Hepatocyte (in vitro differentiated cells): ENCODE results near the gene CMSS1. TPM values are rescaled to one million over a fixed set of nuclear protein-coding genes. Genes with fewer than 3 reads are reported as not detected.

Source experiments
- DNase-seq: peaks from one replicate; pipeline ENCODE4 v3.0.0-alpha.2; 2016; ENCODE audit warnings: low spot score
- H2AFZ ChIP-seq: fragments of 200-600 bp; sonication (generic); 2 replicates; pipeline ENCODE4 v1.6.0; 2016; ENCODE audit warnings: antibody characterized with exemption, mild to moderate bottlenecking
- H3K27ac ChIP-seq: fragments of 200-600 bp; sonication (generic); 2 replicates; pipeline ENCODE4 v1.5.1; 2016; ENCODE audit warnings: mild to moderate bottlenecking
- H3K27me3 ChIP-seq: fragments of 200-600 bp; sonication (generic); 2 replicates; pipeline ENCODE4 v1.6.1; 2016
- H3K36me3 ChIP-seq: fragments of 200-600 bp; sonication (generic); replicated peaks from 2 replicates; pipeline ENCODE4 v1.5.1; 2016; ENCODE audit warnings: low read depth; ENCODE audit not compliant: insufficient read depth
- H3K4me1 ChIP-seq: fragments of 200-600 bp; sonication (generic); 2 replicates; pipeline ENCODE4 v1.5.1; 2016; ENCODE audit warnings: mild to moderate bottlenecking, moderate library complexity; ENCODE audit not compliant: insufficient read depth
- H3K4me2 ChIP-seq: fragments of 200-600 bp; sonication (generic); 2 replicates; pipeline ENCODE4 v1.6.0; 2016
- H3K4me3 ChIP-seq: fragments of 200-600 bp; sonication (generic); 2 replicates; pipeline ENCODE4 v1.5.1; 2016; ENCODE audit warnings: mild to moderate bottlenecking
- H3K79me2 ChIP-seq: fragments of 200-600 bp; sonication (generic); 2 replicates; pipeline ENCODE4 v1.6.0; 2017; ENCODE audit warnings: mild to moderate bottlenecking
- H3K9me2 ChIP-seq: fragments of 200-600 bp; sonication (generic); replicated peaks from 2 replicates; pipeline ENCODE4 v1.6.0; 2017; ENCODE audit warnings: mild to moderate bottlenecking; ENCODE audit not compliant: insufficient read depth
- H3K9me3 ChIP-seq: fragments of 200-600 bp; sonication (generic); 2 replicates; pipeline ENCODE4 v1.5.1; 2016; ENCODE audit warnings: low read depth, mild to moderate bottlenecking
- H4K20me1 ChIP-seq: fragments of 200-600 bp; sonication (generic); 2 replicates; pipeline ENCODE4 v1.6.0; 2016; ENCODE audit warnings: mild to moderate bottlenecking; ENCODE audit not compliant: insufficient read depth, poor library complexity, severe bottlenecking
- EZH2 ChIP-seq: fragments of 200-600 bp; sonication (generic); IDR thresholded peaks from 2 replicates; pipeline ENCODE4 v1.6.1; 2016; ENCODE audit warnings: antibody characterized with exemption, mild to moderate bottlenecking, borderline replicate concordance
- EZH2phosphoT487 ChIP-seq: fragments of 200-600 bp; sonication (generic); IDR thresholded peaks from one replicate; pipeline ENCODE4 v1.6.1; 2018; ENCODE audit warnings: antibody characterized with exemption, mild to moderate bottlenecking, low read depth, moderate library complexity; ENCODE audit not compliant: unreplicated experiment, severe bottlenecking
- WGBS: methylation state at CpG from one replicate; pipeline ENCODE4 v1.1.6; 2016; ENCODE audit warnings: low lambda C conversion rate; ENCODE audit errors: missing lambda C conversion rate; 5-methylcytosine and 5-hydroxymethylcytosine counted together
- polyA plus RNA-seq: library from polyadenylated mRNA; unstranded; fragments of >200 nt; fragmentation: Nextera tagmentation; extraction: Ambion mirVana; gene quantifications from 2 replicates; pipeline ENCODE4 v1.2.1, GENCODE V29; 2016
- total RNA-seq: library from RNA; depleted of rRNA; stranded (reverse); fragments of >200 nt; gene quantifications from 2 replicates; pipeline ENCODE4 v1.2.3, GENCODE V29; 2014
- TF ChIP-seq, protein P1 (sequence below): fragments of 200-600 bp; sonication (generic); IDR thresholded peaks from 2 replicates; pipeline ENCODE4 v1.5.1; 2016; ENCODE audit warnings: antibody characterized with exemption, mild to moderate bottlenecking; ENCODE audit not compliant: poor library complexity

CMSS1 gene
- total and polyA plus RNA-seq, 2 experiments from 2014 or later = 11.8 to 17.0 TPM

DNA sequence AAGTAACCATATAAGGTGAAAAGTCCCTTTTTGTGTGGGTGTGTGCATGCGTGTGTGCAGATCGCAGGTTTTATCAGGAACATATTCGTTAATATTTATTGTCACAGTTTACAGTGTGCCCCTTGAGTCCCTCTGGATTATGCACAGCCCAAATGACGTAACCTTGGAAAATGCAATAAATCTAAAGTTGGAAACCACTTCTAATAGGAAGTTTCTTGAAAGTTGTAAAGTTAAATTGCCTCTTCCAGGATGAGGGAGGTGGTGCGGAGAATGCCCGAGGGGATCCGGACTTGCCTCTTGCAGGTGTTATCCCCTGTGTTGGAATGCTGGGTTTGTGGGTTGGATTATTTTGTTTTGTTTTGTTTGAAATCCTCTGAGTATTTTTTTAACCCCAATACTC, 143.3 kb downstream of the CMSS1 start:
- TF ChIP-seq EZH2 (no peak), EZH2phosphoT487 (no peak)
- TF ChIP-seq, protein P1, sequence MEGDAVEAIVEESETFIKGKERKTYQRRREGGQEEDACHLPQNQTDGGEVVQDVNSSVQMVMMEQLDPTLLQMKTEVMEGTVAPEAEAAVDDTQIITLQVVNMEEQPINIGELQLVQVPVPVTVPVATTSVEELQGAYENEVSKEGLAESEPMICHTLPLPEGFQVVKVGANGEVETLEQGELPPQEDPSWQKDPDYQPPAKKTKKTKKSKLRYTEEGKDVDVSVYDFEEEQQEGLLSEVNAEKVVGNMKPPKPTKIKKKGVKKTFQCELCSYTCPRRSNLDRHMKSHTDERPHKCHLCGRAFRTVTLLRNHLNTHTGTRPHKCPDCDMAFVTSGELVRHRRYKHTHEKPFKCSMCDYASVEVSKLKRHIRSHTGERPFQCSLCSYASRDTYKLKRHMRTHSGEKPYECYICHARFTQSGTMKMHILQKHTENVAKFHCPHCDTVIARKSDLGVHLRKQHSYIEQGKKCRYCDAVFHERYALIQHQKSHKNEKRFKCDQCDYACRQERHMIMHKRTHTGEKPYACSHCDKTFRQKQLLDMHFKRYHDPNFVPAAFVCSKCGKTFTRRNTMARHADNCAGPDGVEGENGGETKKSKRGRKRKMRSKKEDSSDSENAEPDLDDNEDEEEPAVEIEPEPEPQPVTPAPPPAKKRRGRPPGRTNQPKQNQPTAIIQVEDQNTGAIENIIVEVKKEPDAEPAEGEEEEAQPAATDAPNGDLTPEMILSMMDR = no peak
- Histone ChIP-seq H3K27ac (peak overlapping the region; percentile 73), H3K36me3 (no peaks in the 10 kb centered on the region), H3K27me3 (no peaks in the 10 kb centered on the region), H3K4me2 (no peak overlapping the region), H3K4me3 (no peak overlapping the region), H2AFZ (no peak overlapping the region), H3K79me2 (no peaks in the 10 kb centered on the region), H3K9me3 (no peaks in the 10 kb centered on the region), H3K4me1 (no peaks in the 10 kb centered on the region), H3K9me2 (no peaks in the 10 kb centered on the region), H4K20me1 (no peaks in the 10 kb centered on the region)
- WGBS = 42% methylated on average over 7 of the region's 7 CpGs
- peak; percentile 58 for DNase-seq

DNA sequence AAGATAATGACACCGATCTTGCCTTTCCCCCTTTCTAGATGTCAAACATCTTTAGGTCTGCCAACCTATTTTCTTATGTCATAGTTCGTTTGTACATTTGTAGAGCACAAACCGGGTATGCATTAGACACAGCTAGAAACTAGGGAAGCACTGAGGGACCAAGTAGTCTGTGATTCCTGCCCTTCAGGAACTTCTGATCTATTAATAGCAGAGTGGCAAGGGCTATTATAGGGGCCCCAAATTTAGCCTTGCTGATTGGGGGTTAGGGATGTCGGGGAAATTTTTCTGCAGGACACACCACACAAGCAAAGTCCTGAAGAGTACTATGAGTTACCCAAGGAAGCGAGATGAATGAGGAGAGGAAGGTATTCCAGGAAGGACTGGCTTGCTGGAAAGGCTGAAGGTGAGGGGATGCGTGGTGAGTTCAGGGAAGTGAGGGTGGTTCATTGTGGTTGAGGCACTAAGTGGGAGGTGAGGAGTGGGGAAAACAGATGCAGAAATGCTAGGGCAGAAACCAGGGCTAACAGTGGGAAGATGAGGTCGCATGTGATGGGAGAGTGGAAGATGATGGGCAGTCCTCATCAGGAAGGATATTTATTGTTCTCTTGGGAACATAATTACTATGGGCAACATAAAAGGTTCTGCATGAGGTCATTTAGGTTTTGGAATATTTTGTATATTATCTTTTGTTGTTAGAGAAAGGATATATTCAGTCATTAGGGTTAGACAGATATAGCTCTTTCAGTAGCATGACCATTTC, 144.3 kb downstream of the CMSS1 start:
- Histone ChIP-seq H3K4me3 (no peak overlapping the region), H3K36me3 (no peaks in the 10 kb centered on the region), H3K27ac (peak overlapping the region; percentile 73), H3K9me2 (no peaks in the 10 kb centered on the region), H3K9me3 (no peaks in the 10 kb centered on the region), H2AFZ (no peak overlapping the region), H3K4me2 (no peak overlapping the region), H4K20me1 (no peaks in the 10 kb centered on the region), H3K27me3 (no peaks in the 10 kb centered on the region), H3K79me2 (no peaks in the 10 kb centered on the region), H3K4me1 (peaks cover 9% of the 10 kb centered on the region)
- no peak for TF ChIP-seq EZH2
- TF ChIP-seq EZH2phosphoT487 = no peak
- TF ChIP-seq, protein P1 = no peak
- 94% methylated on average over 7 of the region's 7 CpGs for WGBS
- DNase-seq = no peak

DNA sequence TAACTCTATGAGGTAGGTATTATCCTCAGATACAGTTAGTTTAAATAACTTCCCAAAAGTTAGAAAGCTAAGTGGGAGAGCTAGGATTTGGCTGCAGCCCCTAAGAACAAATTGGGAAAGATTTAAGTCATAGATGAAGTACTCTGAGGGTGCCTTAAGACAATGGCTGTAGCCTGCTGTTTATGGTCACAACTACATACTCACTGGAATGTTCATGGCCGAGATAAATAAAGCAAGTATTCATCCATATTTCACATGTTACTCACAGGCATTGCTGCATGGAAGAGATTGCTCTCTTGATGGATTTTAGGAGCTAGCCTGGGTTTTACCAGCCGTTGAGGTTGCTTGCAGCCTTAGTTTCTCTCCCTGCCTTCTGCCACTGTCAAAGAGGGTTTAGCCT, 145.0 kb downstream of the CMSS1 start:
- no peak overlapping the region for H2AFZ ChIP-seq
- H3K27ac ChIP-seq = no peak overlapping the region
- no peaks in the 10 kb centered on the region for H3K36me3 ChIP-seq
- no peaks in the 10 kb centered on the region for H3K27me3 ChIP-seq
- H3K4me1 ChIP-seq = peaks cover 13% of the 10 kb centered on the region
- H3K4me3 ChIP-seq = no peak overlapping the region
- DNase-seq = no peak
- H3K4me2 ChIP-seq = no peak overlapping the region
- H3K79me2 ChIP-seq = no peaks in the 10 kb centered on the region
- 88% methylated on average over 2 of the region's 2 CpGs for WGBS
- H3K9me3 ChIP-seq = no peaks in the 10 kb centered on the region
- TF ChIP-seq, protein P1 = no peak
- TF ChIP-seq EZH2phosphoT487 (no peak), EZH2 (no peak)
- H3K9me2 ChIP-seq = no peaks in the 10 kb centered on the region
- H4K20me1 ChIP-seq = no peaks in the 10 kb centered on the region
